SU-DHL-6 (cell line): ENCODE results near the gene CDC20B.

Experiments
- H2AFZ ChIP-seq: fragments of 200-600 bp; sonication (generic); 2 replicates; pipeline ENCODE4 v1.6.1; 2014; ENCODE audit warnings: low read depth, mild to moderate bottlenecking, moderate library complexity, mixed read lengths, antibody characterized with exemption, low read length; ENCODE audit not compliant: severe bottlenecking
- H3F3A ChIP-seq: fragments of 200-600 bp; shearing (Covaris generic); 2 replicates; pipeline ENCODE4 v1.6.0; 2016; ENCODE audit warnings: antibody characterized with exemption, mild to moderate bottlenecking; ENCODE audit not compliant: insufficient read depth
- H3K27ac ChIP-seq: fragments of 200-600 bp; sonication (generic); 2 replicates; pipeline ENCODE4 v1.5.1; 2016; ENCODE audit warnings: low read depth, mild to moderate bottlenecking, low read length, moderate library complexity, mixed read lengths
- H3K27me3 ChIP-seq: fragments of 200-600 bp; sonication (generic), shearing (Covaris generic); 2 replicates; pipeline ENCODE4 v1.6.0; 2014; ENCODE audit warnings: mild to moderate bottlenecking, low read length
- H3K36me3 ChIP-seq: fragments of 200-600 bp; sonication (generic); 2 replicates; pipeline ENCODE4 v1.6.1; 2014; ENCODE audit warnings: mild to moderate bottlenecking, low read length, mixed read lengths
- H3K4me2 ChIP-seq: fragments of 300-600, 200-600 bp; shearing (Covaris generic), sonication (generic); 2 replicates; pipeline ENCODE4 v1.6.0; 2014; ENCODE audit warnings: low read length, low read depth, mild to moderate bottlenecking; ENCODE audit not compliant: poor library complexity, severe bottlenecking
- H3K4me3 ChIP-seq: fragments of 200-600 bp; sonication (generic); 2 replicates; pipeline ENCODE4 v1.5.1; 2014; ENCODE audit warnings: antibody characterized with exemption, low read length, mild to moderate bottlenecking, mixed read lengths; ENCODE audit not compliant: insufficient read depth, poor library complexity, severe bottlenecking
- H3K79me2 ChIP-seq: fragments of 200-600 bp; sonication (generic); 2 replicates; pipeline ENCODE4 v1.6.1; 2014; ENCODE audit warnings: mild to moderate bottlenecking, low read length, moderate library complexity; ENCODE audit not compliant: insufficient read depth
- H3K9ac ChIP-seq: fragments of 200-600 bp; sonication (generic); 2 replicates; pipeline ENCODE4 v1.7.0; 2014; ENCODE audit warnings: mild to moderate bottlenecking, low read length
- H3K9me2 ChIP-seq: fragments of 200-600 bp; sonication (generic); replicated peaks from 2 replicates; pipeline ENCODE4 v1.6.1; 2014; ENCODE audit warnings: low read length; ENCODE audit not compliant: insufficient read depth
- H3K9me3 ChIP-seq: fragments of 200-600 bp; sonication (generic); 2 replicates; pipeline ENCODE4 v1.6.1; 2014; ENCODE audit warnings: low read length, mixed read lengths; ENCODE audit not compliant: insufficient read depth
- H4K20me1 ChIP-seq: fragments of 200-600 bp; sonication (generic); 2 replicates; pipeline ENCODE4 v1.6.1; 2014; ENCODE audit warnings: low read depth, mild to moderate bottlenecking, antibody characterized with exemption, low read length, moderate library complexity, mixed read lengths
- CTCF ChIP-seq: fragments of 200-600 bp; sonication (generic); IDR thresholded peaks from one replicate; pipeline ENCODE4 v1.5.1; 2017; ENCODE audit warnings: antibody characterized with exemption, mild to moderate bottlenecking, low read length, moderate library complexity; ENCODE audit not compliant: insufficient read depth, poor library complexity, severe bottlenecking
- EZH2phosphoT487 ChIP-seq: fragments of 200-600 bp; sonication (generic), shearing (Covaris generic); conservative IDR thresholded peaks from 2 replicates; pipeline ENCODE4 v1.6.1; 2018; ENCODE audit warnings: mild to moderate bottlenecking, antibody characterized with exemption, low read length, moderate library complexity, mixed read lengths

The CDC20B gene

DNA sequence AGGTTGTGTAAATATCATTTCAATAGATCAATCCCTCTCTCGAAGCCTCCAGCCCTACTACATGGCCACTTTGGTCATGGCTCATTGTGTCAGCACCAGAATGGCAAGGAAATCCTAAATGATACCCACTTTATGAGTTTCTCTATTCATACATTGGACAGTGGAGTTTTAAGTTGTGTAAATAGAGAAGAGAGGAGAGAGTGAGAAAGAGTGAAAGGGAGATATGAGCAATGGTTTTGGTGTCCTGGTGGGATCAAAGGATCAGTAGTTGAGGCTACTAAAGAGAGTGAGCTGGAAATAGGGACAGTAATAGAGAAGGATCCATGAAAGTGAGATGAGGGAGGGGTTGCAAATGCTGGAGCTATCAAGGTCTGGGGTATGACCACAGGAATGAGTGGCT lies 102.0 kb downstream of the CDC20B start:
- Histone ChIP-seq H2AFZ (no peak overlapping the region), H3K79me2 (no peaks in the 10 kb centered on the region), H4K20me1 (no peaks in the 10 kb centered on the region), H3F3A (no peaks in the 10 kb centered on the region), H3K4me3 (no peak overlapping the region), H3K4me2 (no peak overlapping the region), H3K9ac (no peak overlapping the region), H3K27ac (no peak overlapping the region), H3K9me2 (no peaks in the 10 kb centered on the region), H3K27me3 (no peaks in the 10 kb centered on the region), H3K9me3 (no peaks in the 10 kb centered on the region), H3K36me3 (no peaks in the 10 kb centered on the region)
- TF ChIP-seq CTCF = no peak
- no peak for TF ChIP-seq EZH2phosphoT487

DNA sequence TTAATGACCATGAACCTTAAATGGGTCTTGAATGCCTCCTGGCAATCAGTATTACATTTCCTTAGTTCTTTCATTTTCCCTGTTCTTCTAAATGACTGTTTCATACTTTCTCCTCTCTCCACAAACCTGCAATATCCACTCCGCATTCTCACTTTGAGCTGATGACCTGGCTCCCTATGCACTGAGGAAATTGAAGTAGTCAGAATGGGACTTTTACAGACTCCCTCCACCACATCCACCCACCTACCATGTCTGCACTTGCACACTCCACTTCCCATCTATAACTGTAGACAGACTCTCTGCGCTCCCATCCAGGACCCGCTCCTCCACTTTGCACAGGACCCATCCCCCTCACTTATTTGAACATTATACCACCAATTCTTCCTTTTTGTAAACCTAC lies 106.7 kb downstream of the CDC20B start:
- no peaks in the 10 kb centered on the region for H4K20me1 ChIP-seq
- no peak overlapping the region for H3K27ac ChIP-seq
- H3K9me3 ChIP-seq = no peaks in the 10 kb centered on the region
- H3K9ac ChIP-seq = no peak overlapping the region
- H3F3A ChIP-seq = no peaks in the 10 kb centered on the region
- TF ChIP-seq CTCF (no peak), EZH2phosphoT487 (no peak)
- no peaks in the 10 kb centered on the region for H3K36me3 ChIP-seq
- no peaks in the 10 kb centered on the region for H3K79me2 ChIP-seq
- no peaks in the 10 kb centered on the region for H3K9me2 ChIP-seq
- H3K27me3 ChIP-seq = no peaks in the 10 kb centered on the region
- H2AFZ ChIP-seq = no peak overlapping the region
- no peak overlapping the region for H3K4me2 ChIP-seq
- no peak overlapping the region for H3K4me3 ChIP-seq

DNA sequence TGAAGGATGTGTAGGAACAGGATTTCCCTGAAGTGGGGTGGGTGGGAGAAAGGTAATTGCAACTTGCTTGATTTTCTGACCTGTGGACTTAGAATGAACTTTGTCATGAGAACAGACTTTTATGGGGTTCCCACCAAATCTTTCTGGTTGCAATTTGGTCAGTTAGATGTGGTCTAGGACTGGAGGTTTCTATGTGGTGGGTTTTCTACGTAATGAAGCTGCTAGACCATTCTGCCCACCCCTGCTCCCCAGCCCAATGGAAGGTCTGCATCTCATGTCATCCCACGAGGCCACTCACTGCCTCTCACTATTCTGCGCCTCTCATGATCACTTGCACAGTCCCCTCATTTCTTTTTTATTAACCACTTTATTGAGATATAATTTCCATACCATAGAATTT lies 108.5 kb downstream of the CDC20B start:
- Histone ChIP-seq H3F3A (no peaks in the 10 kb centered on the region), H3K4me3 (no peak overlapping the region), H3K27ac (no peak overlapping the region), H3K9me3 (no peaks in the 10 kb centered on the region), H3K79me2 (no peaks in the 10 kb centered on the region), H3K36me3 (no peaks in the 10 kb centered on the region), H3K4me2 (no peak overlapping the region), H2AFZ (no peak overlapping the region), H3K9ac (no peak overlapping the region), H3K9me2 (no peaks in the 10 kb centered on the region), H3K27me3 (no peaks in the 10 kb centered on the region), H4K20me1 (no peaks in the 10 kb centered on the region)
- no peak for TF ChIP-seq CTCF
- no peak for TF ChIP-seq EZH2phosphoT487

GRCh38 chr5:55063899-55064298 lies 109.1 kb downstream of the CDC20B start:
- H3K9me2 ChIP-seq = no peaks in the 10 kb centered on the region

More at GRCh38 chr5:55063899-55064298, 109.1 kb downstream of the CDC20B start:
- Histone ChIP-seq H2AFZ (no peak overlapping the region), H4K20me1 (no peaks in the 10 kb centered on the region), H3K4me3 (no peak overlapping the region), H3K9me3 (no peaks in the 10 kb centered on the region), H3K4me2 (no peak overlapping the region), H3F3A (no peaks in the 10 kb centered on the region), H3K9ac (no peak overlapping the region), H3K27me3 (no peaks in the 10 kb centered on the region), H3K27ac (no peak overlapping the region), H3K79me2 (no peaks in the 10 kb centered on the region), H3K36me3 (no peaks in the 10 kb centered on the region)
- TF ChIP-seq EZH2phosphoT487 (no peak), CTCF (no peak)
